VCaP (cell line): ENCODE results near the gene PLAAT5.
"Not testable (repeated sequence)": the region's sequence is repeated elsewhere in the genome, so short reads cannot be mapped to it uniquely, and the experiment has no call there.

Experiments used
- H3K27ac ChIP-seq: fragments of 450-650 bp; 2 replicates; pipeline ENCODE4 v1.5.1; 2017
- CTCF ChIP-seq: fragments of 450-650 bp; conservative IDR thresholded peaks from 2 replicates; pipeline ENCODE4 v1.5.1; 2017; ENCODE audit warnings: mild to moderate bottlenecking, moderate library complexity

PLAAT5 gene

GRCh38 chr11:63532799-63533475 lies 42.0 kb upstream of the PLAAT5 start:
- no peak for TF ChIP-seq CTCF
- H3K27ac ChIP-seq, result peak overlapping the region; percentile 22

GRCh38 chr11:63532117-63532516 lies 41.1 kb upstream of the PLAAT5 start:
- H3K27ac ChIP-seq, result no peak overlapping the region
- no peak for TF ChIP-seq CTCF

GRCh38 chr11:63531074-63531792 lies 40.3 kb upstream of the PLAAT5 start:
- H3K27ac ChIP-seq, result not testable (repeated sequence)

GRCh38 chr11:63530021-63530420 lies 39.1 kb upstream of the PLAAT5 start:
- H3K27ac ChIP-seq, result no peak overlapping the region
- TF ChIP-seq CTCF, result no peak

GRCh38 chr11:63529373-63529772 lies 38.4 kb upstream of the PLAAT5 start:
- H3K27ac ChIP-seq, result not testable (repeated sequence)

- peak overlapping the region; percentile 2; the same call in 1 of the 2 replicates for H3K27ac ChIP-seq
These were observed 37.8 kb upstream of the PLAAT5 start for GRCh38 chr11:63528729-63529278.

- not testable (repeated sequence) for H3K27ac ChIP-seq
These were observed 37.2 kb upstream of the PLAAT5 start for GRCh38 chr11:63528156-63528555.

- no peak overlapping the region for H3K27ac ChIP-seq
- no peak for TF ChIP-seq CTCF
These were observed 36.7 kb upstream of the PLAAT5 start for GRCh38 chr11:63527667-63528066.

GRCh38 chr11:63523151-63523550 lies 32.2 kb upstream of the PLAAT5 start:
- H3K27ac ChIP-seq, result no peak overlapping the region
- TF ChIP-seq CTCF, result no peak
